ENCODE measurements around the gene DLG3. TPM values are rescaled to one million over a fixed set of nuclear protein-coding genes. Genes with fewer than 3 reads are reported as not detected.
"Not testable (repeated sequence)": the region's sequence is repeated elsewhere in the genome, so short reads cannot be mapped to it uniquely, and the experiment has no call there.

The DLG3 gene
- total RNA-seq, 2 experiments from 2014 or later = 39.6 to 48.8 TPM

DNA sequence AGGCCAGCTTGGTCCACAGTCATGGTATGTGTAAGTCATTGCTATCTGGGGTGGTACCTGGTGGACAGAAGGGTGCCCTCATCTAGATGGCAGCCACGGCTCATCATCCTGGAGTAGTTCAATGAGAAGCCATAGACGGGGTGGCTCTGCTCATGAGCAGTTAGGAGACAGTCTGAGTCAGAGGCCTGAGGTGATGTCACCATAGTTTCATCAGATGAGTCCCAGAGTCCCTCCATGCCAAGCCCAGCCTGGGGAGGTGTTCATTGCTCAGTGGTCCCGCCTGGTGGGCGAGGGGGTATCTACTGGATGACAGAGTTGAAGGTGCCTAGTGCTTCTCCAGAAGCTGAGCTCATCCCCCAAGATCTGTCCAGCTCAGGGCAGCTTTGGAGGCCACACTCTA lies 49.8 kb downstream of the DLG3 start:
- peaks cover 46% of the 10 kb centered on the region for H3K36me3 Mint-ChIP-seq
- H3K27me3 Mint-ChIP-seq = no peaks in the 10 kb centered on the region
- no peak overlapping the region for H3K4me3 Mint-ChIP-seq
- no peak overlapping the region for H3K27ac Mint-ChIP-seq
- CTCF ChIA-PET = no interaction called here
- no peaks in the 10 kb centered on the region for H3K9me3 Mint-ChIP-seq (ENCODE audit: low read depth)
- no peak for ATAC-seq
- no peak for DNase-seq
- peaks cover 18% of the 10 kb centered on the region for H3K4me1 Mint-ChIP-seq

GRCh38 chrX:70496491-70496890 lies 51.9 kb downstream of the DLG3 start:
- Mint-ChIP-seq H3K27ac (no peak overlapping the region), H3K36me3 (peaks cover 49% of the 10 kb centered on the region), H3K27me3 (no peaks in the 10 kb centered on the region), H3K4me3 (no peak overlapping the region), H3K9me3 (ENCODE audit: low read depth) (no peaks in the 10 kb centered on the region), H3K4me1 (peaks cover 13% of the 10 kb centered on the region)
- CTCF ChIA-PET = no interaction called here
- ATAC-seq = no peak
- no peak for DNase-seq

DNA sequence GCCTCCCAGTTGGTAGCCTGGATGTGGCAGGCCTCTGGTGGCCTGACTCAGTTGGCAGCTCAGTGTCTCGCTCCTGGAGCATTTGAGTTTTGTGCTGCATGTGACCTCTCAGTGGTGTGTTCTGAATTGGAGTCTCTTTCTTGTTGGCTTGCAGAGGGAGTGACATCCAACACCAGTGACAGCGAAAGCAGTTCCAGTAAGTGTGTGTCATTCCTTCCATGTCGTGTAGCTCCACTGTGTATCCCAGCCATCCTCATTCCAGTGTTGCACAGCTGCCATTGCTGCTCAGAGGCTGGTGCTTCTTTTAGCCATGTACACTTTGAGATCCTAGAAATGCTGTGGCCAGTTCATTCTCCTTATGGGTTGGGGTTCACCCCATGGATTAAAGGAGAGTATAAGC lies 52.4 kb downstream of the DLG3 start:
- CTCF ChIA-PET = no interaction called here
- no peaks in the 10 kb centered on the region for H3K27me3 Mint-ChIP-seq
- H3K27ac Mint-ChIP-seq = no peak overlapping the region
- peaks cover 45% of the 10 kb centered on the region for H3K36me3 Mint-ChIP-seq
- no peak for ATAC-seq
- no peak for DNase-seq
- no peak overlapping the region for H3K4me3 Mint-ChIP-seq
- peaks cover 7% of the 10 kb centered on the region for H3K4me1 Mint-ChIP-seq
- no peaks in the 10 kb centered on the region for H3K9me3 Mint-ChIP-seq (ENCODE audit: low read depth)

- H3K4me1 Mint-ChIP-seq = peaks cover 3% of the 10 kb centered on the region
- H3K36me3 Mint-ChIP-seq = peaks cover 42% of the 10 kb centered on the region
- no peak overlapping the region for H3K4me3 Mint-ChIP-seq
- ATAC-seq (no peak), DNase-seq (no peak)
- CTCF ChIA-PET = interaction anchor here (0.6 kb wide), 1 partner anchor 62 kb away, joined by 3 read pairs; no protein-coding TSS in a partner anchor
- H3K27ac Mint-ChIP-seq = no peak overlapping the region
- no peaks in the 10 kb centered on the region for H3K27me3 Mint-ChIP-seq
- H3K9me3 Mint-ChIP-seq (ENCODE audit: low read depth) = no peaks in the 10 kb centered on the region
Measured at GRCh38 chrX:70498129-70498528, 53.5 kb downstream of the DLG3 start.

DNA sequence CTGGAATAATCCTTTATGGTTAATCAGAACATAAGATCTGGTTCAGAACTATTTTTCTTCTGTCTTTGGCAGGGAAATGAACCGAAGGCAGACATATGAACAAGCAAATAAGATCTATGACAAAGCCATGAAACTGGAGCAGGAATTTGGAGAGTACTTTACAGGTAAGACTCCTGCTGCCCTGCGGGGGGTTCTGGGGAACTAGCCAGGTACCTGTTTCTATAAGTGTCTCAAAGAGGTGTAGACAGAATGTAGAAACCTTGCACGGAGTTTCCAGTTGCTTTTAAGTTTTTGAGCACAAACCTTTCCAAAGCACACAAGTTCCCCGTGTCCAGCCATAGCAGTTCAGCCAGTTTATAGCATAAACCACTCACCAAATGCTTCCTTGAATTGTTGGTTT lies 56.2 kb downstream of the DLG3 start:
- CTCF ChIA-PET = interaction anchor here (0.5 to 1.0 kb wide), 2 partner anchors 28 to 30 kb away, joined by 3 read pairs; no protein-coding TSS in a partner anchor
- Mint-ChIP-seq H3K27me3 (no peaks in the 10 kb centered on the region), H3K9me3 (ENCODE audit: low read depth) (no peaks in the 10 kb centered on the region), H3K27ac (no peak overlapping the region), H3K4me1 (peaks cover 20% of the 10 kb centered on the region), H3K4me3 (no peak overlapping the region), H3K36me3 (peaks cover 33% of the 10 kb centered on the region)
- no peak for DNase-seq
- no peak for ATAC-seq

DNA sequence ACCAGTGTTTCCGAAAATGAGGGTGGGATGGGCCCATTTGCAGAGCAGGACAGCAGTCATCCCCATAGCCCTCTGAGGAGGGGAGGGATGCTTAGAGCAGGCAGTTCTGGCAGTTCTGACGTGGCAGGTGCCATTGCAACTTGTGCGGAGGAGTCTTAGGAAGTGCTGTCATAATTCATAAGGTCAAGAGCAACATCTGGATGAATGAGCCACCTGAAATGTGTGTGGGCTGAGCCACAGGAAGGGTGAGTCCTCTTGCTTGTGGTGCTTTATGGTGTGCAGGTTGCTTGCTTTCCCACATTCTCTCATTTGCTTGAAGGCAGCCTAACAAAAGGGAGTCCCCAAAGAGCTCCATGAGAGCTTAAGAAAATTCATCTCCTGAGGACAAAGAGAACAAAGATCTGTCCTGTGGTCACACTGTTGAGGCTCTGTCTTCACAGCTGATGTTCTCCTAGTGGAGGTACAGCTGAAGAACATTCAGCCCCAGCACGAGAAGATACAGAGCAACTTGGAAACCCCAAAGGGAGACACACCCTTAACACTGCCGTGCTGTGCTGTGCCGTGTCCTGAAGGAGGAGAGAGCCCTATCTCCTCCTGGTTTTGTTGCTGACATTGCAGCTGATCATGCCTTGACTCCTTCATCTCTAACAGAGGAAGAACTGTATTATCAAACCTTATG lies 60.3 kb downstream of the DLG3 start:
- ATAC-seq = peak; percentile 73
- Mint-ChIP-seq H3K36me3 (peaks cover 22% of the 10 kb centered on the region), H3K4me1 (peaks cover 54% of the 10 kb centered on the region), H3K9me3 (ENCODE audit: low read depth) (no peaks in the 10 kb centered on the region), H3K4me3 (no peak overlapping the region), H3K27me3 (no peaks in the 10 kb centered on the region), H3K27ac (peak overlapping the region; percentile 80)
- DNase-seq = peak; percentile 70
- CTCF ChIA-PET = no interaction called here

DNA sequence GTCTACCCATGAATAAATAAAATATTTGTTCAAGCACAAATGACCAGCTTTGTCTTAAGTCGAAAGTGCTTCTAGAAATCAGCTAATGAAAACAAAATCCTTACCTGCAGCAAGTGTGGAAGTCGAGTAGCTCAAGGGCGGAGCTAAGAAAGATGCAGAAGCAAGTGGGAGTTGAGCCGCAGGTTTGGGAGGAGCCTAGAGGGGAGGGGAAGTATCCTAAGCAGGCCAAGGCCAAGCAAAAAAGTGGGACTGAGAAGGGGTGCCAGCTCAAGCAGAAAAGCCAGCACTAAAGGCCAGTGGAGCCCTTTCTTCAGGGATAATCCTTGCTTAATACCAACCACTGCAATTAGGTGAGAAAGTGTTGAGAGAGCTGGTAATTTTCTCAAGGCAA lies 60.8 kb downstream of the DLG3 start:
- no peaks in the 10 kb centered on the region for H3K27me3 Mint-ChIP-seq
- ATAC-seq (no peak), DNase-seq (no peak)
- peaks cover 58% of the 10 kb centered on the region for H3K4me1 Mint-ChIP-seq
- H3K4me3 Mint-ChIP-seq = no peak overlapping the region
- CTCF ChIA-PET = no interaction called here
- H3K27ac Mint-ChIP-seq = peak overlapping the region; percentile 80
- peaks cover 20% of the 10 kb centered on the region for H3K36me3 Mint-ChIP-seq
- H3K9me3 Mint-ChIP-seq (ENCODE audit: low read depth) = no peaks in the 10 kb centered on the region

- CTCF ChIA-PET = interaction anchor here (1.2 kb wide), 1 partner anchor 46 kb away, joined by 3 read pairs; no protein-coding TSS in a partner anchor
- ATAC-seq (peak; percentile 77), DNase-seq (peak; percentile 56)
- Mint-ChIP-seq H3K27ac (peak overlapping the region; percentile 69), H3K9me3 (ENCODE audit: low read depth) (no peaks in the 10 kb centered on the region), H3K36me3 (peaks cover 10% of the 10 kb centered on the region), H3K27me3 (no peaks in the 10 kb centered on the region), H3K4me1 (peaks cover 60% of the 10 kb centered on the region), H3K4me3 (peak overlapping the region; percentile 29)
Measured at GRCh38 chrX:70508296-70508911, 63.8 kb downstream of the DLG3 start.

DNA sequence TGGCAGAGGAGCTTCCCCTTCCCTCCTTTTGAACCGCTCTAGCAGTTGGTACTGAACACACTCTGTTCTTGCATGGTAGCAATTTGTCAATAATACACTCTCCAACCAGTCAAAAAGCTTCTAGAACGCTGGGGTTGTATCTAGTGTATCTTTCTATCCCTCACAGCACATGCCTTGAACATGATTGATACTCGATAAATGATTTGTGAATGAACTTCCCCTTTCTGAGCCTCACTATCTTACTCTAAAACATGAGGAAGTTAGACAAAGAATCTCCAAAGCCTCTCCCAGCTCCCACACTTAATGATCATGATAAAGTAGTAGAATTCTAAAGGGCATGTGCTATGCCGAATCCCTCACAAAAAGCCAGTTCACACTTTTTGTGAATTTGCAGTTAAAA lies 64.4 kb downstream of the DLG3 start:
- Mint-ChIP-seq H3K9me3 (ENCODE audit: low read depth) (no peaks in the 10 kb centered on the region), H3K27ac (peak overlapping the region; percentile 69), H3K36me3 (peaks cover 10% of the 10 kb centered on the region), H3K4me3 (no peak overlapping the region), H3K4me1 (peaks cover 56% of the 10 kb centered on the region), H3K27me3 (no peaks in the 10 kb centered on the region)
- no peak for DNase-seq
- CTCF ChIA-PET = no interaction called here
- no peak for ATAC-seq

DNA sequence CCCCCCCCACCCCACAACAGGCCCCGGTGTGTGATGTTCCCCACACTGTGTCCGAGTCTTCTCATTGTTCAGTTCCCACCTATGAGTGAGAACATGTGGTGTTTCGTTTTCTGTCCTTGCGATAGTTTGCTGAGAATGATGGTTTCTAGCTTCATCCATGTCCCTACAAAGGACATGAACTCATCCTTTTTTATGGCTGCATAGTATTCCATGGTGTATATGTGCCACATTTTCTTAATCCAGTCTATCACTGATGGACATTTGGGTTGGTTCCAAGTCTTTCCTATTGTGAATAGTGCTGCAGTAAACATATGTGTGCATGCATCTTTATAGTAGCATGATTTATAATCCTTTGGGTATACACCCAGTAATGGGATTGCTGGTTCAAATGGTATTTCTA lies 70.6 kb downstream of the DLG3 start:
- H3K27ac Mint-ChIP-seq; CTCF ChIA-PET; H3K9me3 Mint-ChIP-seq (ENCODE audit: low read depth); ATAC-seq; H3K4me1 Mint-ChIP-seq; H3K36me3 Mint-ChIP-seq; H3K4me3 Mint-ChIP-seq; DNase-seq: not testable (repeated sequence)
- H3K27me3 Mint-ChIP-seq = peaks cover 19% of the 10 kb centered on the region

DNA sequence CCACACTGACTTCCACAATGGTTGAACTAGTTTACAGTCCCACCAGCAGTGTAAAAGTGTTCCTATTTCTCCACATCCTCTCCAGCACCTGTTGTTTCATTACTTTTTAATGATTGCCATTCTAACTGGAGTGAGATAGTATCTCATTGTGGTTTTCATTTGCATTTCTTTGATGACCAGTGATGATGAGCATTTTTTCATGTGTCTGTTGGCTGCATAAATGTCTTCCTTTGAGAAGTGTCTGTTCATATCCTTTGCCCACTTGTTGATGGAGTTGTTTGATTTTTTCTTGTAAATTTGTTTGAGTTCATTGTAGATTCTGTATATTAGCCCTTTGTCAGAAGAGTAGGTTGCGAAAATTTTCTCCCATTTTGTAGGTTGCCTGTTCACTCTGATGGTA lies 71.1 kb downstream of the DLG3 start:
- H3K9me3 Mint-ChIP-seq (ENCODE audit: low read depth); CTCF ChIA-PET; DNase-seq; H3K36me3 Mint-ChIP-seq; H3K4me3 Mint-ChIP-seq; H3K27ac Mint-ChIP-seq; H3K4me1 Mint-ChIP-seq; ATAC-seq: not testable (repeated sequence)
- peaks cover 19% of the 10 kb centered on the region for H3K27me3 Mint-ChIP-seq

DNA sequence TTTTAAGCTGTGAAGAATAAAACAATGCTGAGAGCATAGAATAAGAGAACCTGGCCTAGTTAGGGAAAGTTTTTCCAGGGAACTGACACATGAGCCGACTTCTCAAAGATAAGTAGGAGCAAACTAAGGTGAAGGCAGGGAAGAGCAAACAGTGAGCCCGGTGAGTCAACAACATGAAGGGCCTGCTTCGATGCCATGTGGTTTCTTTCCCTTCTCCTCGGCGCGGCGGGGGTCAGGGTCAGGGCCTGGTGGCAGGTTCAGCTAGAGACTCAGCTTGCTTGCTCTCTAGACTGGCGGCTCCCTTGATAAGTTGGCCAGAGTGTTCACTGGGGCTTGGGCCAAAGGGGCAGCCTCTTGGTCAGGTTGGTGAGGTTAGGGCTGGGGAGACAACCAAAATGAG lies 81.1 kb downstream of the DLG3 start:
- CTCF ChIA-PET = no interaction called here
- Mint-ChIP-seq H3K9me3 (ENCODE audit: low read depth) (no peaks in the 10 kb centered on the region), H3K4me3 (no peak overlapping the region), H3K36me3 (no peaks in the 10 kb centered on the region), H3K27me3 (no peaks in the 10 kb centered on the region), H3K4me1 (peaks cover 12% of the 10 kb centered on the region), H3K27ac (no peak overlapping the region)
- ATAC-seq = no peak
- DNase-seq = no peak

- H3K27ac Mint-ChIP-seq = no peak overlapping the region
- H3K4me3 Mint-ChIP-seq = no peak overlapping the region
- H3K36me3 Mint-ChIP-seq = no peaks in the 10 kb centered on the region
- CTCF ChIA-PET = no interaction called here
- no peaks in the 10 kb centered on the region for H3K9me3 Mint-ChIP-seq (ENCODE audit: low read depth)
- no peaks in the 10 kb centered on the region for H3K27me3 Mint-ChIP-seq
- H3K4me1 Mint-ChIP-seq = peaks cover 12% of the 10 kb centered on the region
- ATAC-seq = no peak
- DNase-seq = no peak
Measured at GRCh38 chrX:70527053-70527452, 82.4 kb downstream of the DLG3 start.

GRCh38 chrX:70527610-70528345 lies 83.1 kb downstream of the DLG3 start:
- Mint-ChIP-seq H3K27ac (no peak overlapping the region), H3K4me1 (peaks cover 12% of the 10 kb centered on the region), H3K36me3 (no peaks in the 10 kb centered on the region), H3K4me3 (no peak overlapping the region), H3K27me3 (no peaks in the 10 kb centered on the region), H3K9me3 (ENCODE audit: low read depth) (no peaks in the 10 kb centered on the region)
- CTCF ChIA-PET = no interaction called here
- ATAC-seq (peak; percentile 36), DNase-seq (no peak)
